Urinary bladder (tissue), 4 donors: ENCODE results near the gene TSPO. TPM values are rescaled to one million over a fixed set of nuclear protein-coding genes. Genes with fewer than 3 reads are reported as not detected.

ENCODE experiments used
- DNase-seq: peaks from one replicate; pipeline ENCODE4 v3.0.0-alpha.2; 2015; ENCODE audit errors: extremely low spot score
- H3K27ac ChIP-seq: one replicate; pipeline ENCODE4 v1.5.1; 2013; ENCODE audit warnings: low read depth, mild to moderate bottlenecking, moderate library complexity
- H3K36me3 ChIP-seq: one replicate; pipeline ENCODE4 v1.6.1; 2013; ENCODE audit warnings: mild to moderate bottlenecking, moderate library complexity; ENCODE audit not compliant: insufficient read depth
- H3K4me1 ChIP-seq: one replicate; pipeline ENCODE4 v1.6.1; 2013; ENCODE audit warnings: mild to moderate bottlenecking, moderate library complexity; ENCODE audit not compliant: insufficient read depth
- H3K4me3 ChIP-seq: one replicate; pipeline ENCODE4 v1.5.1; 2013; ENCODE audit warnings: low read depth, low read length
- WGBS: extraction: QIAGEN DNeasy Blood & Tissue Kit; methylation state at CpG from one replicate; pipeline ENCODE4 v1.1.7; 2013; 5-methylcytosine and 5-hydroxymethylcytosine counted together
- polyA plus RNA-seq: library from polyadenylated mRNA; stranded (reverse); fragments of 200-250 nt; gene quantifications from one replicate; pipeline ENCODE4 v1.2.3, GENCODE V29; 2013
- total RNA-seq: library from RNA; depleted of rRNA; stranded (reverse); fragments of >200 nt; gene quantifications from one replicate; pipeline ENCODE4 v1.2.3, GENCODE V29; 2014
- donor health status: healthy with polysubstance abuse.
- donor health status: healthy.

Gene TSPO
- total and polyA plus RNA-seq, 2 donors = 57.6 to 211 TPM

- Histone ChIP-seq H3K36me3 (no peaks in the 10 kb centered on the region), H3K27ac (no peak overlapping the region), H3K4me1 (no peaks in the 10 kb centered on the region), H3K4me3 (no peak overlapping the region)
- WGBS = 81% methylated on average over 17 of the region's 17 CpGs
- DNase-seq = no peak
Measured at GRCh38 chr22:43200031-43200430, 48.7 kb downstream of the TSPO start.

DNA sequence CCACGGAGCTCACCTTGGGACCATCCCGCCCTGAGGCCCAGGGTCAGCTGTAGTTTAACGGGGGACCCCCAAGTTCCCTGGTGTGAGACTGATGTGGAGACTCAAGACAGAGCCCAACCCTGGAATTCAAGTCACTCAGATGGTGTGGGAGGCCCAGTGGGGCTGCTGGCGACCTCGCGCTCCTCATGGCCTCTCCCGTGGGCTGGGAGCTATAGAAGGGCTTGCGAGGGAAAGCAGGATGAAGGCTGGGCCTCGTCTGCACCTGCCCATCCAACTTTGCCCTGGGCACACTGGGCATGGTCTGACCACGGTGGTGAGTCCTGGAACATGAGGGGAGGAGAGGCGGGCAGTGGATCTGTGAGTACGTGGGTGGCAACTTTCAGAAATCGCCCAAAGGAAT is 49.2 kb downstream of the TSPO start:
- no peak overlapping the region for H3K27ac ChIP-seq
- DNase-seq = no peak
- H3K36me3 ChIP-seq = no peaks in the 10 kb centered on the region
- 91% methylated on average over 13 of the region's 13 CpGs for WGBS
- H3K4me1 ChIP-seq = no peaks in the 10 kb centered on the region
- H3K4me3 ChIP-seq = no peak overlapping the region

DNA sequence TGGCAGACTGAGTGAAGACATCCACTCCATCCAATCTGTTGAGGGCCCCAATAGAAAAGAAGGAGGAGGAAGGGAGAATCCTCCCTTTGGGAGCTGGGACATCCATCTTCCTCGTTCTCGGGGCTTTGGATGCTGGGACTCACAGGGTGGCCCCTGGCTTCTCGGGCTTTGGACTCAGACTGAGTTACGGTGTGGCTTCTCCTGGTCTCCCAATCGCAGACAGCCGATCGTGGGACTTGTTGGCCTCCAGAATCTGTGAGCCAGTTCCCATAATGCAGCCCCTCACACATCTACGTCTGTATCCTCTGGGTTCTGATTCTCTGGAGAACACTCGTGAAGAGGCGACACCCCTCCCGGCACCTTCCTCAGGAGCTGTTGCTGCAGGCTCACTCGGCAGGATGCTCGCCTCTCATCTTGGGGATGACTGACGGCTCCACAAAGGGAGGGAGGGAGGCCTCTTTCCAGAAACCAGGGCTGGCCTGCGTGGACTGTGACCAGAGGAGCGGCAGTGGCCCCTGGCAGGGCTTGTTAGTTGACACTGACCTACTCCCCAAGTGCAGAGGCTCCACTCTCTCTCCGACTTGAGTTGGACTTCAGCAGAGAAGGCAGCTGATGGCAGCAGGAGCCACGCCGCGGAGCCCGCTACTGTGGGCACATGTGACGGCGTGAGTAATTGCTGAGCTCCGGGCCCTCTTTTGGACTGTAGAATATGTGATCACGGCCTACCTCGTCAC is 50.3 kb downstream of the TSPO start:
- H3K4me1 ChIP-seq = no peaks in the 10 kb centered on the region
- DNase-seq = no peak
- H3K4me3 ChIP-seq = no peak overlapping the region
- H3K36me3 ChIP-seq = no peaks in the 10 kb centered on the region
- 91% methylated on average over 26 of the region's 26 CpGs for WGBS
- no peak overlapping the region for H3K27ac ChIP-seq

DNA sequence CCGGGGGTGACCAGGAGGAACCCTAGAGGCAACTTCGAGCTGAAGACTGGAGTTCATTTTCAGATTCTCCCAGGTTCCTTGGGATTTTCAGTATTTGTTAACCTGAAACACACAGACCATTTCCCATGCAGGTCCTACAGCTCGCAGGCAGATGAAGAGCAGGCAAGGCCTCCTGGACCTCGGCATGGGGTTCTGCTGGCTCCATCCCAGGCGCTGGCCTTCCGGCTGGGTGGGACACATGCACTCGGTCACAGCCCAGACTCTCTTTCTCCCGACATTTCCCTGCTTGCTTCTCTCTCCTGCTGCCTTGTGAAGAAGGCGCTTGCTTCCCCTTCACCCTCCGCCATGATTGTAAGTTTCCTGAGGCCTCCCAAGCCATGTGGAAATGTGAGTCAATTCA is 51.0 kb downstream of the TSPO start:
- no peaks in the 10 kb centered on the region for H3K36me3 ChIP-seq
- no peak overlapping the region for H3K27ac ChIP-seq
- H3K4me1 ChIP-seq = no peaks in the 10 kb centered on the region
- no peak for DNase-seq
- WGBS = 94% methylated on average over 10 of the region's 10 CpGs
- H3K4me3 ChIP-seq = no peak overlapping the region

DNA sequence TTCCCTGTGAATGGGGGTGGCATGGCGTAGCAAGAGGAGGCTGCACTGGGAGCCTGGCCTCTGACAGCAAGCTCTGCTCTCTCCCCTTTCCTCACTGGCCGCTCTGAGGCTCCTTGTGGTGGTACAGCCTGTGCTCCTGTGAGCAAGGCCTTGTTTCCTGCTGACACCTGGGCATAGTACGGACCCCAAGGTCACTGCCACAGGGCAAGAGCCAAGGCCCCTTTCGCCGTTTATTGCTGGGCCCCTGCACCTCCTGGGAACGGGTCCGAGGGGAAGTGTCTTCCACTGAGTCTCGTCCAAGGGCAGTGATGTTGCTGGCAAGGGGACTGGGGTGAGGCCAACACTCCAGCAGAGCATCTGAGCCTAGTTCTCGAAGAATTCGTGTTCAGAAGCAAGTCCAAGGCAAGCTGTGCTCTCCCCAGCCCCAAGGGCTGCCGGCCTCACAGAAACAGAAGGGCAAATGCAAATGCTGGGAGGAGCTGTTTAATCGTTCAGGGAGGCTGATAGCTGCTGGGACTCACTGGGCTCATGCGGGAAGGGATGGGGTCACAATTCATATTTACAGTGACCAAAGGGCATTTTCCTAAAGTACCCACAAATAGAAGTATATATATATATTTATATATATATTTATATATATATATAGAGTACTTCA is 51.5 kb downstream of the TSPO start:
- 78% methylated on average over 13 of the region's 13 CpGs for WGBS
- no peak overlapping the region for H3K4me3 ChIP-seq
- H3K4me1 ChIP-seq = no peaks in the 10 kb centered on the region
- H3K27ac ChIP-seq = no peak overlapping the region
- DNase-seq = no peak
- H3K36me3 ChIP-seq = no peaks in the 10 kb centered on the region

DNA sequence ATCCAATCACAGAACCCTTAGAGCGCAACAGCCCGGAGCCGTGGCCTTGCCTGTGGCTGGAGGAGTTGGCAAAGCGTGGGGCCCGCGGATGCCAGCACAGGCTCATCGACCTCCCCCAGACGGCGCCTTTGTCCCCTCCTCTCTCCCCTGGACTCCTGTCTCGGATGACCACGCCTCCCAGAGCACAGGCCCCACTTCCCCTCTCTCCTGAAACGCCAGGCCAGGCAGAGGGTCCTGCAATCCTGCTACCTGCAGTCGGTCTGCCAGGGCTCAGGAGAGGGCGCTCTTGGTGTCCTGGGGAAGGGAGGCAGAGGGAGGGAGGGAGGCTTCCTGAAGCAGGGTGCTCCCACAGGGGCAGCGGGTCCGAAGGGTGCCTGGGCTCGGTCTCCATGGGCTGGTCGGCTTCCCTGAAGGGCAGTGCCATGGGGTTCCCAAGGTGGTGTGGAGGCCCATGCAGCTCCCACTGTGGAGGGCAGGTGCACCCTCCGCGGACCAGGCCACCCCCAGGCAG is 52.2 kb downstream of the TSPO start:
- 57% methylated on average over 20 of the region's 20 CpGs for WGBS
- DNase-seq = no peak
- H3K4me1 ChIP-seq = no peaks in the 10 kb centered on the region
- H3K4me3 ChIP-seq = no peak overlapping the region
- no peak overlapping the region for H3K27ac ChIP-seq
- no peaks in the 10 kb centered on the region for H3K36me3 ChIP-seq

GRCh38 chr22:43205261-43205691 is 53.9 kb downstream of the TSPO start:
- Histone ChIP-seq H3K4me1 (no peaks in the 10 kb centered on the region), H3K27ac (no peak overlapping the region), H3K4me3 (no peak overlapping the region), H3K36me3 (no peaks in the 10 kb centered on the region)
- WGBS = 87% methylated on average over 9 of the region's 9 CpGs
- no peak for DNase-seq

DNA sequence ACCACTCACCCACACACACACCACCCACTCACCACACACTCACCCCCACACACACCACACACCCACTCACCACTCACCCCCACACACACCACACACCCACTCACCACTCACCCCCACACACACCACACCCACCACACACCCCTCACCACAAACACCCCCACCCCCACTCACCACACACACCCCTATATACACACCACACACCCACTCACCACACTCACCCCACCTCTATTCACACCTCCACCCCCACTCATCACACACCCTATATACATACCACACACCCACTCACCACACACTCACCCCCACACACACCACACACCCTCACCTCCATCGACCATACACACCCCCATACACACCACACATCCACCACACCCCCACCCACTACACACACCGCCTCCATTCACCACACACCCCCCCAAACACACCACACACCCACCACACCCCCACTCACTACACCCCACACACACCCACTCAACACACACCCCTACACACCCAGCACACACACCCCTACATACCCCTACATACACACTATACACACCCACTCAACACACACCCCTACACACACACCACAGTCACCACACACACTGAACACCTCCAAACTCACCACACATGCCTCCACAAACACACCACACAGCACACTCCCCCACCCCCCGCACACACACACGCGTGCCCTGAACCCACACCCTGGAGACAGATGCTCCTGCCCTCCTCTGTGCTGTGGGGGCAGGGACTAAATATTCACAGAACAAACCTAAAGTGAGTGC is 54.6 kb downstream of the TSPO start:
- 76% methylated on average over 5 of the region's 5 CpGs for WGBS
- DNase-seq = no peak
- H3K4me3 ChIP-seq = no peak overlapping the region
- H3K4me1 ChIP-seq = no peaks in the 10 kb centered on the region
- H3K27ac ChIP-seq = no peak overlapping the region
- H3K36me3 ChIP-seq = no peaks in the 10 kb centered on the region

DNA sequence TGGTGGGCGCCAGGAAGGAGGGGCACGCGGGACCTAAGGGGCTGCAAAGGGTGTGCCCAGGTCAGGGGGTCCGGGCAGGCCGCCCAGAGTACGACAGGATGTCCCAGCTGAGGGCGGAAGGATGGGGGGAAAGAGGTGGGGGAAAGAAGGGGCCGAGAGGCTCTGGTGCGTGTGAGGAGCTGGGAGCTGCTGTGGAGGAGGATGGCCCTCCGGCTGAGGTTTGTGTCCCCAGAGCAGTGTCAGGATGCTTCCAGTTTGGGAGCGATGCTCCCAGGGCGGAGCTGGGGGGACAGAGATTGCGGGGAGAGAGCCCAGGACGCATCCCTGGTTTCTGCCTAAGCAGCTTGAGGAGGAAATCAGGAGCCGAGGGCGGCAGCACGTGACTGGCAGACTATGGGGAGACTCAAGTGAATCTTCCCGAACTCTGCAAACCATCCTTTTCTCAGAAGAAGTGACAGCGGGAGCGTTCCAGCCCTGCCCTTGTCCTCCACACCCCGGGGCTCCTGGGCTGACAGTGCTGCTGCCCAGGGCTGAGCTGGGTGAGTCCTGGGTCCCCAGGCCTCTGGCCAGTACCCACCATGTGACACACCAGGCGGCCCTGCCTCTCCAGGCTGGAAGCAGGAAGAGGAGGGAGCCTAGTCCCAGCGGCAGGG is 55.3 kb downstream of the TSPO start:
- H3K4me3 ChIP-seq = no peak overlapping the region
- WGBS = 55% methylated on average over 23 of the region's 23 CpGs
- H3K36me3 ChIP-seq = no peaks in the 10 kb centered on the region
- no peak overlapping the region for H3K27ac ChIP-seq
- no peaks in the 10 kb centered on the region for H3K4me1 ChIP-seq
- no peak for DNase-seq

GRCh38 chr22:43207386-43207785 is 56.0 kb downstream of the TSPO start:
- Histone ChIP-seq H3K4me1 (no peaks in the 10 kb centered on the region), H3K36me3 (no peaks in the 10 kb centered on the region), H3K27ac (no peak overlapping the region), H3K4me3 (no peak overlapping the region)
- DNase-seq = no peak
- 91% methylated on average over 13 of the region's 13 CpGs for WGBS

DNA sequence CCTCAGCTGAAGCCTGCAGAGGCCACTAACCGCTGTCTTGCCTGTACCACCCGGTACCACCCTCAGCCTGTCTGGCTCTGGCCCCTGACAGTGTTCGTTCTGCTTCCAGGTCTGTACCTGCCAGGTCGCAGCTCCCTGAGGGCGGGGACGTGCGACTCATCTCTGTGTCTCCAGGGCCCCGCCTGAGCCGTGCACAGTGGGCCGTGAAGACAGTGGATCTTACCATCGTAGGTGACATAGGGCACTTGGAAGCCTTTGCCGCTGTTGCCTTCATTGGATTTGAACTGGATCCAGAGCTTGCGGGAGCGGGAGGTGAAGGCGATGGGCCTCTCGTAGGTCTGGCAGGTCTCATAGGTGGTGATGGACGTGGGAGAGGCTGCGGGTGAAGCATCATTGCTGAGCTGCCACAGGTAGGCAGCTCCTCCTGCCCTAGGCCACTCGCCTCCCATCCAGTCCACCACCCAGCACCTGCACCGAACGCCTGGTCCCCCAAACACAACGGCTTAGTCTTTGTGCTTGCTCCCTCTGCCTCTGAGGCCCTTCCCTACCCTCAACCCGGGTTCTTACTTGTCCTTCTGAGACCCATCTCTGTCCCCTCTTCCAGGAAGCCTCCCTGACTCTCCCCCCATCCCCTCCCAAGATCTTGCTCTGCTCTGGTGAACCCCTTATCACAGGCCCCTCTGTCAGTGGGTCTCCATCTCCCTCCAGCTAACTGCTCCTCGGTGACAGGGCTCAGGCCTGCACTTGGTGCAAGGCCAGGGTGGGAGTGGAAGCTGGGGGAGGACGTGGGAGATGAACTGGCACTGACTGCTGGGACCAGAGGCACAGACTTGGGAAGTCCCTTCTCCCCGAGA is 56.7 kb downstream of the TSPO start:
- DNase-seq = no peak
- H3K27ac ChIP-seq = no peak overlapping the region
- H3K36me3 ChIP-seq = no peaks in the 10 kb centered on the region
- 86% methylated on average over 26 of the region's 26 CpGs for WGBS
- no peak overlapping the region for H3K4me3 ChIP-seq
- H3K4me1 ChIP-seq = no peaks in the 10 kb centered on the region

GRCh38 chr22:43208703-43209522 is 57.6 kb downstream of the TSPO start:
- no peak for DNase-seq
- Histone ChIP-seq H3K27ac (no peak overlapping the region), H3K4me3 (no peak overlapping the region), H3K4me1 (no peaks in the 10 kb centered on the region), H3K36me3 (no peaks in the 10 kb centered on the region)
- 86% methylated on average over 26 of the region's 26 CpGs for WGBS
